Peyer's patch (tissue), 4 donors: Measurements from ENCODE around the gene PDZD8.

ENCODE experiments used
- CTCF ChIP-seq, 6 experiments: fragments of 450-650 bp in 4 of 6; fragments of 200-600 bp in 2 of 6; sonication (generic) in 1 of 6; IDR thresholded peaks; one replicate each; pipeline ENCODE4 v1.5.1; 2017 to 2019; ENCODE audit warnings: antibody characterized with exemption in 6 of 6, mild to moderate bottlenecking in 3 of 6, moderate library complexity in 1 of 6
- POLR2A ChIP-seq, 2 donors: fragments of 450-650 bp; IDR thresholded peaks; one replicate each; pipeline ENCODE4 v1.5.1; 2017; ENCODE audit warnings: antibody characterized with exemption in 2 of 2, mild to moderate bottlenecking in 2 of 2, moderate library complexity in 2 of 2

- TF ChIP-seq CTCF (IDR thresholded peaks at IDR 0.05) (no peak), POLR2A (IDR thresholded peaks at IDR 0.05) (no peak)
Measured at GRCh38 chr10:117390420-117390819, 15.2 kb upstream of the PDZD8 start.
